Activated T-cell treated with anti-CD3 and anti-CD28 coated beads, Interleukin-2, amount 50 U/mL, for 72 hours (primary cell): ENCODE data around the gene CORO6. TPM values are rescaled to one million over a fixed set of nuclear protein-coding genes. Genes with fewer than 3 reads are reported as not detected.

Experiments used
- total RNA-seq, 2 donors: library from RNA; stranded (reverse); gene quantifications; one replicate each; pipeline ENCODE4 v1.2.3, GENCODE V29; 2022

The CORO6 gene
- total RNA-seq, 2 donors from 2014 or later, result 10.4 to 13.9 TPM

Other genes with a start within 250 kb of the CORO6 start
- 10 to 100 TPM; 39.3 to 48.1 TPM for gene TAOK1, start 232.5 kb downstream of the CORO6 start, total RNA-seq
- 1 to 10 TPM; 7.4 to 7.7 TPM for gene ABHD15, start 55.9 kb downstream of the CORO6 start, total RNA-seq
- 100 to 1,000 TPM in 1 of 2 donors, 10 to 100 TPM in 1; 77.4 to 103 TPM for gene TP53I13, start 54.2 kb downstream of the CORO6 start, total RNA-seq
- gene GIT1, start 33.3 kb downstream of the CORO6 start, total RNA-seq, result 10 to 100 TPM; 45.0 to 47.4 TPM
- 10 to 100 TPM in 1 of 2 donors, 1 to 10 TPM in 1; 7.9 to 13.5 TPM for gene ANKRD13B, start 29.8 kb downstream of the CORO6 start, total RNA-seq